ENCODE results near the gene CCM2L.

- TF ChIP-seq CTCF (conservative IDR thresholded peaks at IDR 0.05; ENCODE audit: low read depth, low read length) (no peak), POLR2A (IDR thresholded peaks at IDR 0.05; ENCODE audit: low read depth, low read length) (no peak), ELK1 (IDR thresholded peaks at IDR 0.05; ENCODE audit: borderline replicate concordance, low read depth, low read length) (no peak), SMC3 (IDR thresholded peaks at IDR 0.05; ENCODE audit: low read depth, low read length) (no peak), RFX5 (IDR thresholded peaks at IDR 0.05; ENCODE audit: low read depth, low read length) (no peak), MAZ (IDR thresholded peaks at IDR 0.05; ENCODE audit: borderline replicate concordance, low read depth, low read length) (no peak), CEBPB (IDR thresholded peaks at IDR 0.05; ENCODE audit: low read depth, low read length) (no peak), RAD21 (IDR thresholded peaks at IDR 0.05; ENCODE audit: low read length) (no peak), MXI1 (IDR thresholded peaks at IDR 0.05; ENCODE audit: borderline replicate concordance, low read depth, low read length) (no peak), NFE2L2 (IDR thresholded peaks at IDR 0.05; ENCODE audit: low read depth, low read length) (no peak), BHLHE40 (IDR thresholded peaks at IDR 0.05; ENCODE audit: low read depth, low read length) (no peak), MAFK (IDR thresholded peaks at IDR 0.05; ENCODE audit: low read depth, low read length) (no peak), FOS (IDR thresholded peaks at IDR 0.05; ENCODE audit: low read depth, low read length) (no peak), CHD1 (IDR thresholded peaks at IDR 0.05; ENCODE audit: low read depth, low read length) (no peak)
Observed at GRCh38 chr20:32006841-32007786, 3.1 kb upstream of the CCM2L start.
